H1 (cell line): ENCODE measurements around the gene SUB1. TPM values are rescaled to one million over a fixed set of nuclear protein-coding genes. Genes with fewer than 3 reads are reported as not detected.

Experiments
- CTCF ChIA-PET: fragments of 300-600 bp; sonication (Branson Sonifier 250); formaldehyde crosslinking; loops from one replicate; lab custom pipeline; 2021; ENCODE audit not compliant: partially characterized antibody; lab: Charles Lee
- POLR2A ChIA-PET: fragments of 300-600 bp; sonication (Branson Sonifier 250); formaldehyde crosslinking; loops from one replicate; lab custom pipeline; 2021; ENCODE audit warnings: inconsistent platforms; ENCODE audit not compliant: partially characterized antibody; lab: Charles Lee
- DNase-seq, 2 experiments: peaks; one replicate each; pipeline versions ENCODE4 v3.0.0 to v3.0.0-alpha.2; 2010 to 2022; ENCODE audit warnings: low spot score in 2 of 2, low read depth in 1 of 2, mixed read lengths in 1 of 2
- FAIRE-seq: peaks from 2 replicates; lab custom pipeline; 2011; peaks lifted over from hg19 to GRCh38; lab: Jason Lieb, UNC
- H2AFZ ChIP-seq: 2 replicates; pipeline ENCODE4 v1.8.1; 2012; ENCODE audit warnings: low read length, inconsistent platforms
- H2AK5ac ChIP-seq: 2 replicates; pipeline ENCODE4 v1.6.1; 2013; ENCODE audit warnings: low read depth, low read length
- H2BK120ac ChIP-seq: replicated peaks from 2 replicates; pipeline ENCODE3; 2013; ENCODE audit warnings: low read depth, low read length, inconsistent platforms
- H2BK12ac ChIP-seq: 2 replicates; pipeline ENCODE4 v1.6.1; 2013; ENCODE audit warnings: low read depth, low read length
- H2BK15ac ChIP-seq: 2 replicates; pipeline ENCODE4 v1.6.1; 2013; ENCODE audit warnings: low read length
- H2BK20ac ChIP-seq: 2 replicates; pipeline ENCODE4 v1.6.1; 2013; ENCODE audit warnings: low read length
- H2BK5ac ChIP-seq: 2 replicates; pipeline ENCODE4 v1.6.1; 2013; ENCODE audit warnings: low read depth, low read length
- H3K14ac ChIP-seq: 2 replicates; pipeline ENCODE4 v1.6.1; 2013; ENCODE audit warnings: inconsistent platforms; ENCODE audit not compliant: insufficient read length
- H3K18ac ChIP-seq: 2 replicates; pipeline ENCODE4 v1.6.1; 2013; ENCODE audit warnings: low read length; ENCODE audit errors: extremely low read depth
- H3K23ac ChIP-seq: 2 replicates; pipeline ENCODE4 v1.6.1; 2013; ENCODE audit warnings: inconsistent platforms; ENCODE audit not compliant: insufficient read length
- H3K23me2 ChIP-seq: 2 replicates; pipeline ENCODE4 v1.6.1; 2013; ENCODE audit warnings: low read depth, low read length
- H3K27ac ChIP-seq: 2 replicates; pipeline ENCODE4 v1.6.1; 2011; ENCODE audit warnings: low read depth, low read length, inconsistent platforms
- H3K27me3 ChIP-seq, 4 experiments: replicated peaks in 1 of 4; 1 replicate in 1 of 4; 2 replicates in 3 of 4; pipeline versions ENCODE4 v1.6.1 to v1.8.1; 2011 to 2013; ENCODE audit warnings: low read length in 3 of 4, mild to moderate bottlenecking in 3 of 4, inconsistent platforms in 2 of 4, mixed read lengths in 2 of 4, moderate library complexity in 1 of 4; ENCODE audit not compliant: control insufficient read depth in 3 of 4, insufficient read depth in 3 of 4; ENCODE audit errors: extremely low read depth in 1 of 4
- H3K36me3 ChIP-seq, 4 experiments: 2 replicates each; pipeline versions ENCODE4 v1.6.1 to v1.8.1; 2011 to 2013; ENCODE audit warnings: mild to moderate bottlenecking in 4 of 4, low read length in 3 of 4, moderate library complexity in 2 of 4, control low read depth in 1 of 4, inconsistent platforms in 1 of 4; ENCODE audit not compliant: insufficient read depth in 4 of 4, control insufficient read depth in 2 of 4
- H3K4ac ChIP-seq: replicated peaks from 2 replicates; pipeline ENCODE3; 2013; ENCODE audit warnings: low read length, low read depth, mixed read lengths, inconsistent platforms; ENCODE audit not compliant: insufficient read length
- H3K4me1 ChIP-seq, 4 experiments: replicated peaks in 1 of 4; 1 replicate in 1 of 4; 2 replicates in 3 of 4; pipeline versions ENCODE4 v1.6.1 to v1.8.1; 2011 to 2013; ENCODE audit warnings: low read length in 3 of 4, inconsistent platforms in 2 of 4, mixed read lengths in 1 of 4; ENCODE audit not compliant: insufficient read depth in 4 of 4, control insufficient read depth in 3 of 4
- H3K4me2 ChIP-seq, 2 experiments: 2 replicates each; pipeline versions ENCODE4 v1.6.1 to v1.8.1; 2011 to 2013; ENCODE audit warnings: low read depth in 2 of 2, low read length in 2 of 2, control low read depth in 1 of 2, inconsistent platforms in 1 of 2, mild to moderate bottlenecking in 1 of 2; ENCODE audit not compliant: insufficient read depth in 1 of 2
- H3K4me3 ChIP-seq, 4 experiments: fragments of 200-600, 300-600 bp in 1 of 4; sonication (generic), shearing (Covaris generic), sonication (Bioruptor Twin) in 1 of 4; 2 replicates each; pipeline versions ENCODE4 v1.5.1 to v1.8.1; 2011 to 2016; ENCODE audit warnings: low read length in 4 of 4, low read depth in 3 of 4, control low read depth in 2 of 4, inconsistent platforms in 2 of 4, mild to moderate bottlenecking in 2 of 4, mixed read lengths in 1 of 4, moderate library complexity in 1 of 4; ENCODE audit not compliant: insufficient read depth in 2 of 4; ENCODE audit errors: extremely low read depth in 1 of 4
- H3K56ac ChIP-seq: replicated peaks from 2 replicates; pipeline ENCODE3; 2013; ENCODE audit warnings: low read depth, mild to moderate bottlenecking, mixed read lengths, low read length, inconsistent platforms; ENCODE audit not compliant: insufficient read length
- H3K79me1 ChIP-seq: 2 replicates; pipeline ENCODE4 v1.6.1; 2013; ENCODE audit warnings: low read depth, low read length, control low read depth
- H3K79me2 ChIP-seq, 2 experiments: 2 replicates each; pipeline versions ENCODE4 v1.6.1 to v1.8.1; 2012 to 2013; ENCODE audit warnings: low read length in 2 of 2, mild to moderate bottlenecking in 2 of 2, inconsistent platforms in 1 of 2; ENCODE audit not compliant: insufficient read depth in 2 of 2, control insufficient read depth in 1 of 2
- H3K9ac ChIP-seq, 4 experiments: replicated peaks in 1 of 4; 1 replicate in 1 of 4; 2 replicates in 3 of 4; pipeline versions ENCODE4 v1.6.1 to v1.8.1; 2011 to 2013; ENCODE audit warnings: low read depth in 3 of 4, low read length in 3 of 4, control low read depth in 2 of 4, mild to moderate bottlenecking in 2 of 4, moderate library complexity in 2 of 4, inconsistent platforms in 1 of 4; ENCODE audit errors: extremely low read depth in 1 of 4
- H3K9me3 ChIP-seq, 2 experiments: 2 replicates each; pipeline versions ENCODE4 v1.6.1 to v1.8.1; 2012 to 2013; ENCODE audit warnings: mild to moderate bottlenecking in 2 of 2, moderate library complexity in 2 of 2, control low read depth in 1 of 2, inconsistent platforms in 1 of 2, low read depth in 1 of 2, low read length in 1 of 2, mixed read lengths in 1 of 2; ENCODE audit not compliant: insufficient read depth in 2 of 2
- H4K20me1 ChIP-seq, 2 experiments: replicated peaks in 1 of 2; 2 replicates each; pipeline versions ENCODE3 to v1.8.1; 2011 to 2013; ENCODE audit warnings: inconsistent platforms in 2 of 2, low read length in 2 of 2, mild to moderate bottlenecking in 1 of 2; ENCODE audit not compliant: insufficient read depth in 2 of 2, control insufficient read depth in 1 of 2
- H4K5ac ChIP-seq: 2 replicates; pipeline ENCODE4 v1.6.1; 2013; ENCODE audit warnings: low read length, low read depth, mixed read lengths, inconsistent platforms; ENCODE audit not compliant: insufficient read length
- H4K8ac ChIP-seq: 2 replicates; pipeline ENCODE4 v1.8.0; 2013; ENCODE audit warnings: mild to moderate bottlenecking, moderate library complexity, low read length, inconsistent platforms; ENCODE audit not compliant: insufficient read depth; ENCODE audit errors: extremely low read depth
- H4K91ac ChIP-seq: replicated peaks from 2 replicates; pipeline ENCODE3; 2013; ENCODE audit warnings: low read length, mixed read lengths, inconsistent platforms; ENCODE audit not compliant: insufficient read length
- CBX8 ChIP-seq: fragments of 300-800, 300-1000 bp; sonication (generic); IDR thresholded peaks from 2 replicates; pipeline ENCODE4 v1.7.1; 2016; ENCODE audit warnings: low read depth, low read length, borderline replicate concordance
- CREB1 ChIP-seq: IDR thresholded peaks from 2 replicates; pipeline ENCODE4 v1.6.1; 2012; ENCODE audit warnings: inconsistent platforms
- HDAC2 ChIP-seq, 2 experiments: fragments of 300-600 bp in 1 of 2; sonication (generic) in 1 of 2; IDR thresholded peaks; 2 replicates each; pipeline ENCODE4 v1.6.1; 2011 to 2012; ENCODE audit warnings: low read depth in 2 of 2, low read length in 2 of 2, mild to moderate bottlenecking in 2 of 2, moderate library complexity in 2 of 2, borderline replicate concordance in 1 of 2, inconsistent platforms in 1 of 2
- KDM1A ChIP-seq: fragments of 200-600, 300-600 bp; sonication (generic); IDR thresholded peaks from 2 replicates; pipeline ENCODE4 v1.7.1; 2016; ENCODE audit warnings: mild to moderate bottlenecking, low read length, borderline replicate concordance
- PHF8 ChIP-seq: fragments of 200-600 bp; sonication (generic); conservative IDR thresholded peaks from 2 replicates; pipeline ENCODE4 v1.7.1; 2012; ENCODE audit warnings: low read depth, mild to moderate bottlenecking, inconsistent platforms, low read length, moderate library complexity
- RNF2 ChIP-seq: fragments of 200-900, 300-1000 bp; sonication (generic); IDR thresholded peaks from 2 replicates; pipeline ENCODE4 v1.7.1; 2016; ENCODE audit warnings: borderline replicate concordance, low read depth, mild to moderate bottlenecking, antibody characterized with exemption, low read length; ENCODE audit not compliant: poor library complexity, severe bottlenecking; ENCODE audit errors: missing control alignments
- TEAD4 ChIP-seq: IDR thresholded peaks from 2 replicates; pipeline ENCODE4 v1.6.1; 2012; ENCODE audit warnings: low read depth, low read length, inconsistent platforms, mixed read lengths
- WGBS, 2 experiments: shearing (Covaris generic) in 1 of 2; methylation state at CpG; one replicate each; pipeline versions ENCODE4 v1.1.6 to v1.1.7; 2013 to 2015; ENCODE audit warnings: low lambda C conversion rate in 2 of 2, mixed read lengths in 2 of 2, inconsistent platforms in 1 of 2, low coverage in 1 of 2, missing lambda C conversion rate in 1 of 2; ENCODE audit not compliant: insufficient replicate concordance in 2 of 2, insufficient coverage in 1 of 2, insufficient read length in 1 of 2; ENCODE audit errors: extremely low coverage in 1 of 2, missing lambda C conversion rate in 1 of 2; 5-methylcytosine and 5-hydroxymethylcytosine counted together
- polyA plus RNA-seq, 7 experiments: library from polyadenylated mRNA; depleted of rRNA in 3 of 7; stranded (reverse) in 5 of 7; unstranded in 2 of 7; fragments of >200 nt in 5 of 7; fragments of 200-250 nt in 2 of 7; gene quantifications; 1 replicate in 5 of 7; 2 replicates in 1 of 7; 4 replicates in 1 of 7; pipeline versions ENCODE4 v1.2.1 to v1.2.3, GENCODE V29; 2011 to 2013; ENCODE audit warnings: missing spikeins in 2 of 7, mixed read lengths in 2 of 7
- total RNA-seq: library from RNA; stranded (reverse); fragmentation: NEBNext Ultra II Directional; extraction: Animal tissue kit (Norgen Biotek cat#: 25700); gene quantifications from 2 replicates; pipeline ENCODE4 v1.2.1, GENCODE V29; 2021
- TF ChIP-seq, protein P1 (sequence below): IDR thresholded peaks from 2 replicates; pipeline ENCODE4 v1.6.1; 2011; ENCODE audit warnings: low read depth, mild to moderate bottlenecking, low read length; ENCODE audit not compliant: insufficient read depth

SUB1 gene
- total and polyA plus RNA-seq, 2 of the 8 experiments (the other 6 are each of a cell fraction or from before 2014, with no cell fraction given) = 83.9 to 325 TPM

DNA sequence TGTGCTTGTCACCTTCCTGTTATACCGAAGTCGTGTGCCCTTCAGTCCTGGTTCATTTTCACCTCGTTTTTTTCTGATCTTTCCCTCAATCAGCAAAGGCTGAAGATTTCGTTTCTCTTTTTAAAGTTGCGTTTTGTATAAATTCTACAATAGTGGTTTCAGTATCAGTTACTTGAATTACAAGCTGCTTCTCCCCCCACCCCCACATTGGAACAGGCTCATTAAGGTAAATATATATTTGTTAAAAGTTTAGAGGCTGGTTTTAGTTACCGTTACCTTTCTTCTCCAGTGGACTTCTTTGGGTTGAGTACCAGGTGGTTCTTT is 881 bp downstream of the SUB1 start:
- peaks cover 0 to 25% (median 13%) of the 10 kb centered on the region in 4 experiments; a peak in 5 of 8 replicates for H3K36me3 ChIP-seq
- no peak overlapping the region for H2AFZ ChIP-seq
- ChIA-PET POLR2A (interaction anchor here (0.8 to 2.0 kb wide), 3 partner anchors 55 to 95 kb away, joined by 3 to 8 read pairs (median 3); no protein-coding TSS in a partner anchor), CTCF (interaction anchor here (5.6 kb wide), 1 partner anchor 98 kb away, joined by 158 read pairs; no protein-coding TSS in a partner anchor)
- H2BK5ac ChIP-seq = peak overlapping the region; percentile 71; the same call in 1 of the 2 replicates
- H3K79me1 ChIP-seq = peaks cover 3% of the 10 kb centered on the region; the same call in 1 of the 2 replicates
- no peak for FAIRE-seq
- no peaks in the 10 kb centered on the region; the same call in 1 of the 2 replicates for H3K23me2 ChIP-seq
- H3K9me3 ChIP-seq = no peaks in the 10 kb centered on the region
- H3K9ac ChIP-seq = peak overlapping the region; percentile 80 to 94 (median 84)
- H3K18ac ChIP-seq = no peak overlapping the region
- peak overlapping the region; percentile 83 for H4K5ac ChIP-seq
- no peak overlapping the region for H2BK12ac ChIP-seq
- peaks cover 3 to 14% (median 9%) of the 10 kb centered on the region in 4 experiments for H3K4me1 ChIP-seq
- H2BK20ac ChIP-seq = no peak overlapping the region
- WGBS, 2 experiments = 4% methylated on average over 6 of the region's 6 CpGs; no CpG with 5 or more reads in 1 of the 2 experiments
- peaks cover 2 to 10% of the 10 kb centered on the region in 2 experiments for H4K20me1 ChIP-seq
- H3K79me2 ChIP-seq = peaks cover 11 to 45% of the 10 kb centered on the region in 2 experiments
- H3K4me2 ChIP-seq = peak overlapping the region; percentile 53 to 68
- H2AK5ac ChIP-seq = no peak overlapping the region
- no peak overlapping the region for H2BK120ac ChIP-seq
- peak overlapping the region; percentile 14 for H3K4ac ChIP-seq
- peak overlapping the region; percentile 19 for H3K56ac ChIP-seq
- no peak overlapping the region for H3K14ac ChIP-seq
- no peak overlapping the region for H3K23ac ChIP-seq
- H3K27ac ChIP-seq = peak overlapping the region; percentile 81
- no peak for DNase-seq
- no peak overlapping the region for H2BK15ac ChIP-seq
- peak overlapping the region; percentile 68 to 96 (median 88) for H3K4me3 ChIP-seq
- H3K27me3 ChIP-seq = no peaks in the 10 kb centered on the region
- peak overlapping the region; percentile 25 for H4K91ac ChIP-seq
- no peak overlapping the region; the same call in 1 of the 2 replicates for H4K8ac ChIP-seq
- no peak for TF ChIP-seq CBX8
- no peak for TF ChIP-seq TEAD4
- no peak for TF ChIP-seq PHF8
- TF ChIP-seq RNF2 = no peak
- no peak for TF ChIP-seq KDM1A
- no peak for TF ChIP-seq CREB1
- no peak for TF ChIP-seq HDAC2 (IDR thresholded peaks at IDR 0.05; ENCODE audit: borderline replicate concordance in 1 of 2, low read depth in 2 of 2, low read length in 2 of 2)
- TF ChIP-seq, protein P1, sequence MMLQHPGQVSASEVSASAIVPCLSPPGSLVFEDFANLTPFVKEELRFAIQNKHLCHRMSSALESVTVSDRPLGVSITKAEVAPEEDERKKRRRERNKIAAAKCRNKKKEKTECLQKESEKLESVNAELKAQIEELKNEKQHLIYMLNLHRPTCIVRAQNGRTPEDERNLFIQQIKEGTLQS = no peak
